IMR-90 (cell line): Measurements from ENCODE around the gene MBTPS2. TPM values are rescaled to one million over a fixed set of nuclear protein-coding genes. Genes with fewer than 3 reads are reported as not detected.

Experiments
- ATAC-seq: fragments of 200-7000 bp; cut with Tn5 transposase; 2 replicates; pipeline ENCODE4 v1.9.1; 2020; ENCODE audit warnings: low read depth, mild to moderate bottlenecking, moderate library complexity
- BruUV-seq: library from RNA; stranded (reverse); fragments of 400-500 nt; replicated peaks from 2 replicates; lab custom pipeline; 2021; lab: Mats Ljungman, UMichigan
- CTCF ChIA-PET: fragments of 300-600 bp; formaldehyde crosslinking; extraction: SDS; loops from one replicate; lab custom pipeline; 2021; ENCODE audit warnings: antibody characterized with exemption; lab: Yijun Ruan, JAX
- POLR2A ChIA-PET: fragments of 300-600 bp; sonication (Branson Sonifier 250); formaldehyde crosslinking; loops from one replicate; lab custom pipeline; 2022; ENCODE audit warnings: antibody characterized with exemption; ENCODE audit not compliant: unreplicated experiment; lab: Charles Lee
- DNase-seq: peaks from one replicate; pipeline ENCODE4 v3.0.0; 2013
- H2AFZ ChIP-seq: replicated peaks from 2 replicates; pipeline ENCODE3; 2013; ENCODE audit warnings: low read length, mild to moderate bottlenecking; ENCODE audit not compliant: poor library complexity
- H2AK5ac ChIP-seq: 2 replicates; pipeline ENCODE4 v1.6.1; 2013; ENCODE audit warnings: low read depth, low read length, inconsistent platforms
- H2AK9ac ChIP-seq: replicated peaks from 2 replicates; pipeline ENCODE3; 2013; ENCODE audit warnings: mild to moderate bottlenecking, low read depth, low read length, moderate library complexity; ENCODE audit not compliant: poor library complexity
- H2BK120ac ChIP-seq: 2 replicates; pipeline ENCODE4 v1.6.1; 2013; ENCODE audit warnings: low read depth, low read length, inconsistent platforms
- H2BK15ac ChIP-seq: 3 replicates; pipeline ENCODE4 v1.6.1; 2013; ENCODE audit warnings: low read depth, low read length, inconsistent platforms
- H2BK20ac ChIP-seq: 2 replicates; pipeline ENCODE4 v1.6.1; 2013; ENCODE audit warnings: low read depth, mild to moderate bottlenecking, inconsistent platforms, low read length, moderate library complexity
- H2BK5ac ChIP-seq: 2 replicates; pipeline ENCODE4 v1.6.1; 2013; ENCODE audit warnings: mild to moderate bottlenecking, low read depth, low read length, inconsistent platforms; ENCODE audit not compliant: poor library complexity, severe bottlenecking
- H3K14ac ChIP-seq: replicated peaks from 2 replicates; pipeline ENCODE4 v1.6.1; 2013; ENCODE audit warnings: low read depth, low read length, inconsistent platforms
- H3K18ac ChIP-seq: 2 replicates; pipeline ENCODE4 v1.6.1; 2013; ENCODE audit warnings: low read depth, low read length, control low read depth
- H3K23ac ChIP-seq: 2 replicates; pipeline ENCODE4 v1.6.1; 2013; ENCODE audit warnings: low read depth, low read length, inconsistent platforms
- H3K27ac ChIP-seq: 2 replicates; pipeline ENCODE4 v1.5.1; 2013; ENCODE audit warnings: mild to moderate bottlenecking, control low read depth, low read length; ENCODE audit not compliant: insufficient read depth
- H3K27me3 ChIP-seq: 2 replicates; pipeline ENCODE4 v1.6.1; 2013; ENCODE audit warnings: low read length; ENCODE audit not compliant: control insufficient read depth, insufficient read depth
- H3K36me3 ChIP-seq: 2 replicates; pipeline ENCODE4 v1.6.1; 2013; ENCODE audit warnings: low read length, mixed read lengths; ENCODE audit not compliant: control insufficient read depth, insufficient read depth
- H3K4ac ChIP-seq: 2 replicates; pipeline ENCODE4 v1.6.1; 2013; ENCODE audit warnings: low read depth, low read length, inconsistent platforms
- H3K4me1 ChIP-seq: 2 replicates; pipeline ENCODE4 v1.6.1; 2013; ENCODE audit warnings: low read length, mixed read lengths; ENCODE audit not compliant: control insufficient read depth, insufficient read depth
- H3K4me2 ChIP-seq: 2 replicates; pipeline ENCODE4 v1.6.1; 2013; ENCODE audit warnings: low read depth, mild to moderate bottlenecking, control low read depth, low read length, moderate library complexity
- H3K4me3 ChIP-seq: 2 replicates; pipeline ENCODE4 v1.5.1; 2013; ENCODE audit warnings: low read depth, mild to moderate bottlenecking, control low read depth, low read length, moderate library complexity; ENCODE audit not compliant: insufficient read depth
- H3K56ac ChIP-seq: 2 replicates; pipeline ENCODE4 v1.6.1; 2013; ENCODE audit warnings: low read length, inconsistent platforms; ENCODE audit not compliant: insufficient read depth; ENCODE audit errors: extremely low read depth
- H3K79me1 ChIP-seq, 2 experiments: 2 replicates each; pipeline ENCODE4 v1.6.1; 2013; ENCODE audit warnings: low read length in 2 of 2, inconsistent platforms in 1 of 2, low read depth in 1 of 2
- H3K9ac ChIP-seq: 2 replicates; pipeline ENCODE4 v1.6.1; 2013; ENCODE audit warnings: low read depth, low read length, control low read depth
- H3K9me1 ChIP-seq: 2 replicates; pipeline ENCODE4 v1.6.1; 2013; ENCODE audit warnings: low read length, inconsistent platforms; ENCODE audit not compliant: insufficient read depth
- H3K9me3 ChIP-seq: 2 replicates; pipeline ENCODE4 v1.6.1; 2013; ENCODE audit warnings: low read length; ENCODE audit not compliant: control insufficient read depth, insufficient read depth
- H4K20me1 ChIP-seq: 2 replicates; pipeline ENCODE4 v1.6.1; 2013; ENCODE audit warnings: low read length, inconsistent platforms; ENCODE audit not compliant: insufficient read depth
- H4K5ac ChIP-seq: 2 replicates; pipeline ENCODE4 v1.6.1; 2013; ENCODE audit warnings: mild to moderate bottlenecking, low read depth, low read length, control low read depth
- H4K8ac ChIP-seq, 2 experiments: 2 replicates each; pipeline ENCODE4 v1.6.1; 2013; ENCODE audit warnings: low read depth in 2 of 2, low read length in 2 of 2, control low read depth in 1 of 2, inconsistent platforms in 1 of 2
- H4K91ac ChIP-seq: 2 replicates; pipeline ENCODE4 v1.6.1; 2013; ENCODE audit warnings: low read depth, low read length, inconsistent platforms; ENCODE audit not compliant: insufficient read depth
- BHLHE40 ChIP-seq: fragments of 150-350 bp; IDR thresholded peaks from 2 replicates; pipeline ENCODE4 v1.6.1; 2016; ENCODE audit warnings: mild to moderate bottlenecking, low read depth, low read length
- CEBPB ChIP-seq: IDR thresholded peaks from 2 replicates; pipeline ENCODE4 v1.6.1; 2012; ENCODE audit warnings: low read depth, low read length, improper control_type of control experiment
- CHD1 ChIP-seq: IDR thresholded peaks from 2 replicates; pipeline ENCODE4 v1.6.1; 2012; ENCODE audit warnings: low read depth, low read length, improper control_type of control experiment
- CTCF ChIP-seq: conservative IDR thresholded peaks from 2 replicates; pipeline ENCODE4 v1.5.1; 2012; ENCODE audit warnings: mild to moderate bottlenecking, low read depth, low read length, improper control_type of control experiment
- ELK1 ChIP-seq: fragments of 150-350 bp; IDR thresholded peaks from 2 replicates; pipeline ENCODE4 v1.6.1; 2016; ENCODE audit warnings: low read depth, mild to moderate bottlenecking, low read length, moderate library complexity, borderline replicate concordance
- FOS ChIP-seq: fragments of 150-350 bp; IDR thresholded peaks from 2 replicates; pipeline ENCODE4 v1.6.1; 2016; ENCODE audit warnings: low read depth, low read length
- MAFK ChIP-seq: IDR thresholded peaks from 2 replicates; pipeline ENCODE4 v1.6.1; 2012; ENCODE audit warnings: low read depth, low read length, improper control_type of control experiment
- MAZ ChIP-seq: IDR thresholded peaks from 2 replicates; pipeline ENCODE4 v1.6.1; 2012; ENCODE audit warnings: low read depth, mild to moderate bottlenecking, low read length, improper control_type of control experiment, moderate library complexity, borderline replicate concordance
- MXI1 ChIP-seq: IDR thresholded peaks from 2 replicates; pipeline ENCODE4 v1.6.1; 2012; ENCODE audit warnings: low read depth, mild to moderate bottlenecking, low read length, moderate library complexity, borderline replicate concordance
- NFE2L2 ChIP-seq: fragments of 150-350 bp; IDR thresholded peaks from 2 replicates; pipeline ENCODE4 v1.6.1; 2016; ENCODE audit warnings: low read depth, mild to moderate bottlenecking, low read length
- POLR2A ChIP-seq: IDR thresholded peaks from 2 replicates; pipeline ENCODE4 v1.6.1; 2012; ENCODE audit warnings: mild to moderate bottlenecking, low read depth, low read length
- RAD21 ChIP-seq: IDR thresholded peaks from 2 replicates; pipeline ENCODE4 v1.6.1; 2012; ENCODE audit warnings: low read length, improper control_type of control experiment
- RCOR1 ChIP-seq: IDR thresholded peaks from 2 replicates; pipeline ENCODE4 v1.6.1; 2012; ENCODE audit warnings: mild to moderate bottlenecking, low read length, improper control_type of control experiment; ENCODE audit not compliant: insufficient replicate concordance
- RFX5 ChIP-seq: IDR thresholded peaks from 2 replicates; pipeline ENCODE4 v1.8.0; 2012; ENCODE audit warnings: low read depth, mild to moderate bottlenecking, low read length, moderate library complexity
- USF2 ChIP-seq: fragments of 150-350 bp; IDR thresholded peaks from 2 replicates; pipeline ENCODE4 v1.6.1; 2017; ENCODE audit warnings: mild to moderate bottlenecking, antibody characterized with exemption, low read length, low read depth
- whole genome bisulfite sequencing, 2 experiments: methylation state at CpG; one replicate each; pipeline versions ENCODE4 v1.1.5 to v1.1.7; 2013; ENCODE audit warnings: missing lambda C conversion rate in 2 of 2; ENCODE audit not compliant: insufficient read length in 1 of 2; ENCODE audit errors: extremely low coverage in 2 of 2; 5-methylcytosine and 5-hydroxymethylcytosine counted together
- dilution Hi-C: fragments of 300-500 bp; cut with HindIII; formaldehyde crosslinking; loops from one replicate; pipeline ENCODE4 v1.14.3; 2018; ENCODE audit warnings: low sequenced_read_pairs; ENCODE audit not compliant: unreplicated experiment
- in situ Hi-C: fragments of 300-500 bp; cut with MboI; formaldehyde crosslinking; loops from 3 replicates; pipeline ENCODE4 v1.14.3; 2019; ENCODE audit warnings: low sequenced_read_pairs, inconsistent platforms, mixed read lengths
- intact Hi-C: fragments of 100-400 bp; cut with micrococcal nuclease; formaldehyde crosslinking; loops from 2 replicates; pipeline ENCODE4 v1.10.0; 2022
- polyA plus RNA-seq, 3 experiments: library from polyadenylated mRNA; depleted of rRNA; stranded (reverse); fragments of >200 nt; gene quantifications; 2 replicates each; pipeline ENCODE4 v1.2.3, GENCODE V29; 2012; ENCODE audit warnings: low replicate concordance in 1 of 3
- total RNA-seq: library from RNA; depleted of rRNA; stranded (reverse); fragments of >200 nt; gene quantifications from 2 replicates; pipeline ENCODE4 v1.2.3, GENCODE V29; 2012

The MBTPS2 gene
- total and polyA plus RNA-seq, 2 of the 4 experiments (the other 2 are of a cell fraction) = 4.7 to 12.4 TPM

- Histone ChIP-seq H4K8ac (no peak overlapping the region), H3K9me3 (no peaks in the 10 kb centered on the region), H3K27ac (no peak overlapping the region), H3K14ac (no peak overlapping the region), H2BK20ac (no peak overlapping the region), H3K36me3 (no peaks in the 10 kb centered on the region; the same call in 1 of the 2 replicates), H2AK5ac (no peak overlapping the region), H2AFZ (no peak overlapping the region), H3K4me3 (no peak overlapping the region), H4K20me1 (no peaks in the 10 kb centered on the region), H3K56ac (no peak overlapping the region), H3K4me2 (no peak overlapping the region), H4K5ac (no peak overlapping the region), H3K23ac (0 out of 2 replicates have a peak overlapping the region, but pooled peaks have one; percentile 31), H3K18ac (no peak overlapping the region), H2BK120ac (no peak overlapping the region), H3K27me3 (no peaks in the 10 kb centered on the region), H3K4ac (no peak overlapping the region), H3K9ac (no peak overlapping the region), H3K79me1 (peaks cover 9 to 13% of the 10 kb centered on the region in 2 experiments; a peak in 3 of 4 replicates), H2BK15ac (no peak overlapping the region), H3K9me1 (0 out of 2 replicates have a peak, but pooled peaks cover 3% of the 10 kb centered on the region), H2BK5ac (no peak overlapping the region), H4K91ac (no peak overlapping the region), H3K4me1 (no peaks in the 10 kb centered on the region; the same call in 1 of the 2 replicates), H2AK9ac (no peak overlapping the region)
- ATAC-seq = no peak
- intact Hi-C loops (no loop called here), dilution Hi-C loops (no loop called here), in situ Hi-C loops (loop anchor here (5.0 kb wide), 1 partner anchor 129 kb away; no protein-coding TSS in a partner anchor)
- ChIA-PET POLR2A (no interaction called here), CTCF (interaction anchor here (1.0 kb wide), 1 partner anchor 142 kb away, joined by 3 read pairs; no protein-coding TSS in a partner anchor)
- no CpG with 5 or more reads among the region's 5 CpGs for WGBS, 2 experiments
- peak; percentile 1 for DNase-seq
- no TSS peak for BruUV-seq
- TF ChIP-seq FOS (no peak), RFX5 (no peak), CTCF (no peak), POLR2A (no peak), BHLHE40 (no peak), ELK1 (no peak), MAFK (no peak), MXI1 (no peak), RAD21 (no peak), CEBPB (no peak), MAZ (no peak), CHD1 (no peak), RCOR1 (no peak), NFE2L2 (no peak), USF2 (no peak)
Observed at GRCh38 chrX:21843179-21843578, 3.8 kb downstream of the MBTPS2 start.
